ENCODE measurements around the gene PTPRT. TPM values are rescaled to one million over a fixed set of nuclear protein-coding genes. Genes with fewer than 3 reads are reported as not detected.

Gene PTPRT
- total and polyA plus RNA-seq, 4 donors: 0.14 to 2.8 (median 0.40) TPM

DNA sequence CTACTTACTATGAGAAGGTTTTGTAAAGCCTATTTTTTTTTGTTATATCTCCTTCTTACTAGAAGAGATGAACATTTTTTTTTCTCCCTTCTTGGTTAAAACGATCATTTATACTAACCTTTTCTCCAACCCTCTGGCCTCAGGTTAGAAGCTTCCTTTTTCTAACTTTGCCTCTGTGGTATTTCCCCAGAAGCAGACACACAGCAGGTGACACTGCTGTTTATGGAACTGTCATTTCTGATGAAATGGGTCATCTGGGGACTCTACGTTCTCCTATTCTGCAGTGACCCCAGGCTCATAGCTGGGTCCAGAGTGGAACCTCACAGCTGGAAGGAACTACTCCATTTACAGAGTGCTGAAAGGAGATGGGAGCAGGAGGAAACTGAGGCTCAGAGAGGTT lies 825.3 kb downstream of the PTPRT start:
- no peaks in the 10 kb centered on the region for H3K4me1 ChIP-seq (ENCODE audit: control insufficient read depth in 4 of 4, insufficient read depth in 4 of 4, low read length in 3 of 4)
- H3K9ac ChIP-seq (ENCODE audit: low read depth in 1 of 2, low read length in 2 of 2): no peak overlapping the region
- no peaks in the 10 kb centered on the region for H3K9me3 ChIP-seq (ENCODE audit: control insufficient read depth in 4 of 4, low read length in 3 of 4)
- WGBS: 62% methylated on average over 2 of the region's 2 CpGs
- H3K4me3 ChIP-seq (ENCODE audit: low read depth in 1 of 3, low read length in 3 of 3): no peak overlapping the region
- TF ChIP-seq, protein P1, sequence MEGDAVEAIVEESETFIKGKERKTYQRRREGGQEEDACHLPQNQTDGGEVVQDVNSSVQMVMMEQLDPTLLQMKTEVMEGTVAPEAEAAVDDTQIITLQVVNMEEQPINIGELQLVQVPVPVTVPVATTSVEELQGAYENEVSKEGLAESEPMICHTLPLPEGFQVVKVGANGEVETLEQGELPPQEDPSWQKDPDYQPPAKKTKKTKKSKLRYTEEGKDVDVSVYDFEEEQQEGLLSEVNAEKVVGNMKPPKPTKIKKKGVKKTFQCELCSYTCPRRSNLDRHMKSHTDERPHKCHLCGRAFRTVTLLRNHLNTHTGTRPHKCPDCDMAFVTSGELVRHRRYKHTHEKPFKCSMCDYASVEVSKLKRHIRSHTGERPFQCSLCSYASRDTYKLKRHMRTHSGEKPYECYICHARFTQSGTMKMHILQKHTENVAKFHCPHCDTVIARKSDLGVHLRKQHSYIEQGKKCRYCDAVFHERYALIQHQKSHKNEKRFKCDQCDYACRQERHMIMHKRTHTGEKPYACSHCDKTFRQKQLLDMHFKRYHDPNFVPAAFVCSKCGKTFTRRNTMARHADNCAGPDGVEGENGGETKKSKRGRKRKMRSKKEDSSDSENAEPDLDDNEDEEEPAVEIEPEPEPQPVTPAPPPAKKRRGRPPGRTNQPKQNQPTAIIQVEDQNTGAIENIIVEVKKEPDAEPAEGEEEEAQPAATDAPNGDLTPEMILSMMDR (IDR thresholded peaks at IDR 0.05; ENCODE audit: low read depth, low read length, missing input control): no peak
- TF ChIP-seq, protein P2, sequence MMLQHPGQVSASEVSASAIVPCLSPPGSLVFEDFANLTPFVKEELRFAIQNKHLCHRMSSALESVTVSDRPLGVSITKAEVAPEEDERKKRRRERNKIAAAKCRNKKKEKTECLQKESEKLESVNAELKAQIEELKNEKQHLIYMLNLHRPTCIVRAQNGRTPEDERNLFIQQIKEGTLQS (IDR thresholded peaks at IDR 0.05): no peak
- TF ChIP-seq FOXA1 (IDR thresholded peaks at IDR 0.05): no peak
- TF ChIP-seq, protein P3, sequence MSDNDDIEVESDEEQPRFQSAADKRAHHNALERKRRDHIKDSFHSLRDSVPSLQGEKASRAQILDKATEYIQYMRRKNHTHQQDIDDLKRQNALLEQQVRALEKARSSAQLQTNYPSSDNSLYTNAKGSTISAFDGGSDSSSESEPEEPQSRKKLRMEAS (IDR thresholded peaks at IDR 0.05): no peak
- TF ChIP-seq NR2F2 (IDR thresholded peaks at IDR 0.05): no peak
- no peak for TF ChIP-seq FOXA2 (IDR thresholded peaks at IDR 0.05)
- no peak for TF ChIP-seq YY1 (IDR thresholded peaks at IDR 0.05)
- no peak for TF ChIP-seq HNF4A (conservative IDR thresholded peaks at IDR 0.05)
- TF ChIP-seq EGR1 (IDR thresholded peaks at IDR 0.05; ENCODE audit: low read depth in 2 of 2): no peak
- TF ChIP-seq JUND (IDR thresholded peaks at IDR 0.05): no peak
- no peak for TF ChIP-seq SP1 (IDR thresholded peaks at IDR 0.05)
- no peak for TF ChIP-seq HNF4G (IDR thresholded peaks at IDR 0.05)
- TF ChIP-seq RXRA (IDR thresholded peaks at IDR 0.05): no peak
- H3K27me3 ChIP-seq (ENCODE audit: control insufficient read depth in 4 of 4, insufficient read depth in 4 of 4, low read length in 3 of 4): peaks cover 0 to 5% (median 2%) of the 10 kb centered on the region in 4 donors
- no peak overlapping the region for H3K27ac ChIP-seq (ENCODE audit: low read depth in 1 of 2, low read length in 2 of 2)
- H3K36me3 ChIP-seq (ENCODE audit: control insufficient read depth in 4 of 4, insufficient read depth in 3 of 4, low read depth in 1 of 4, low read length in 3 of 4): no peaks in the 10 kb centered on the region
- DNase-seq (ENCODE audit: low spot score): no peak

DNA sequence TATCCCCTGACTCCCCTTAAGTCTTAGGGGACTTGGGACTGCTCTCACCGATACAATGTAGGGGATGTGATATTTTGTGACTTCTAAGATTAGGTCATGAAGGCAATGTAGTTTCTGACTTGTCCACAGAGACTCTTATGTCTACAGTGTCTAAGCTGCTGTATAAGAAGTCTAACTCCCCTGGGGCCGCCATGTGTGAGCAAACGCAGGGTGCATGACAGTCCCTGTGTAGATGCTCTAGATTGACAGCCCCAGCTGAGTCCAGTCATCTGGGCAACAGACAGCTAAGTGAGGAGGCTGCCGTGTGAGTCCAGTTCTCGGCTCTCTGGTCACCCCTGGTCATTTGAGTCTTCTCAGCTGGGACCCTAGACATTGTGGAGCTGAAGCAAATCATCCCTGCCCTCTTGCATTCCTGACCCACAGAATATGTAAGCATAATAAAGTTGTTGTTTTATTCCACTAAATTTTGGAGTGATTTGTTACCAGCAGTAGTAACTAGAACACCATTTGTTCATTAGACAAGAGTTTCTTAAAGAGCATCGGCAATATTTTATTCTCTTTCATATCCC lies 828.2 kb downstream of the PTPRT start:
- Histone ChIP-seq H3K27ac (ENCODE audit: low read depth in 1 of 2, low read length in 2 of 2) (no peak overlapping the region), H3K4me1 (ENCODE audit: control insufficient read depth in 4 of 4, insufficient read depth in 4 of 4, low read length in 3 of 4) (no peaks in the 10 kb centered on the region), H3K9ac (ENCODE audit: low read depth in 1 of 2, low read length in 2 of 2) (no peak overlapping the region), H3K9me3 (ENCODE audit: control insufficient read depth in 4 of 4, low read length in 3 of 4) (no peaks in the 10 kb centered on the region), H3K27me3 (ENCODE audit: control insufficient read depth in 4 of 4, insufficient read depth in 4 of 4, low read length in 3 of 4) (no peaks in the 10 kb centered on the region), H3K36me3 (ENCODE audit: control insufficient read depth in 4 of 4, insufficient read depth in 3 of 4, low read depth in 1 of 4, low read length in 3 of 4) (no peaks in the 10 kb centered on the region), H3K4me3 (ENCODE audit: low read depth in 1 of 3, low read length in 3 of 3) (no peak overlapping the region)
- TF ChIP-seq HNF4G (IDR thresholded peaks at IDR 0.05): no peak
- TF ChIP-seq GABPA (IDR thresholded peaks at IDR 0.05 in 1 of 2, conservative IDR thresholded peaks at IDR 0.05 in 1 of 2): no peak
- TF ChIP-seq, protein P2 (IDR thresholded peaks at IDR 0.05): no peak
- TF ChIP-seq, protein P3 (IDR thresholded peaks at IDR 0.05): no peak
- no peak for TF ChIP-seq TAF1 (conservative IDR thresholded peaks at IDR 0.05)
- TF ChIP-seq, protein P4, sequence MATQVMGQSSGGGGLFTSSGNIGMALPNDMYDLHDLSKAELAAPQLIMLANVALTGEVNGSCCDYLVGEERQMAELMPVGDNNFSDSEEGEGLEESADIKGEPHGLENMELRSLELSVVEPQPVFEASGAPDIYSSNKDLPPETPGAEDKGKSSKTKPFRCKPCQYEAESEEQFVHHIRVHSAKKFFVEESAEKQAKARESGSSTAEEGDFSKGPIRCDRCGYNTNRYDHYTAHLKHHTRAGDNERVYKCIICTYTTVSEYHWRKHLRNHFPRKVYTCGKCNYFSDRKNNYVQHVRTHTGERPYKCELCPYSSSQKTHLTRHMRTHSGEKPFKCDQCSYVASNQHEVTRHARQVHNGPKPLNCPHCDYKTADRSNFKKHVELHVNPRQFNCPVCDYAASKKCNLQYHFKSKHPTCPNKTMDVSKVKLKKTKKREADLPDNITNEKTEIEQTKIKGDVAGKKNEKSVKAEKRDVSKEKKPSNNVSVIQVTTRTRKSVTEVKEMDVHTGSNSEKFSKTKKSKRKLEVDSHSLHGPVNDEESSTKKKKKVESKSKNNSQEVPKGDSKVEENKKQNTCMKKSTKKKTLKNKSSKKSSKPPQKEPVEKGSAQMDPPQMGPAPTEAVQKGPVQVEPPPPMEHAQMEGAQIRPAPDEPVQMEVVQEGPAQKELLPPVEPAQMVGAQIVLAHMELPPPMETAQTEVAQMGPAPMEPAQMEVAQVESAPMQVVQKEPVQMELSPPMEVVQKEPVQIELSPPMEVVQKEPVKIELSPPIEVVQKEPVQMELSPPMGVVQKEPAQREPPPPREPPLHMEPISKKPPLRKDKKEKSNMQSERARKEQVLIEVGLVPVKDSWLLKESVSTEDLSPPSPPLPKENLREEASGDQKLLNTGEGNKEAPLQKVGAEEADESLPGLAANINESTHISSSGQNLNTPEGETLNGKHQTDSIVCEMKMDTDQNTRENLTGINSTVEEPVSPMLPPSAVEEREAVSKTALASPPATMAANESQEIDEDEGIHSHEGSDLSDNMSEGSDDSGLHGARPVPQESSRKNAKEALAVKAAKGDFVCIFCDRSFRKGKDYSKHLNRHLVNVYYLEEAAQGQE (IDR thresholded peaks at IDR 0.05): no peak
- no peak for TF ChIP-seq JUND (IDR thresholded peaks at IDR 0.05)
- TF ChIP-seq RXRA (IDR thresholded peaks at IDR 0.05): no peak
- no peak for TF ChIP-seq RAD21 (IDR thresholded peaks at IDR 0.05)
- no peak for TF ChIP-seq EGR1 (IDR thresholded peaks at IDR 0.05; ENCODE audit: low read depth in 2 of 2)
- TF ChIP-seq, protein P5, sequence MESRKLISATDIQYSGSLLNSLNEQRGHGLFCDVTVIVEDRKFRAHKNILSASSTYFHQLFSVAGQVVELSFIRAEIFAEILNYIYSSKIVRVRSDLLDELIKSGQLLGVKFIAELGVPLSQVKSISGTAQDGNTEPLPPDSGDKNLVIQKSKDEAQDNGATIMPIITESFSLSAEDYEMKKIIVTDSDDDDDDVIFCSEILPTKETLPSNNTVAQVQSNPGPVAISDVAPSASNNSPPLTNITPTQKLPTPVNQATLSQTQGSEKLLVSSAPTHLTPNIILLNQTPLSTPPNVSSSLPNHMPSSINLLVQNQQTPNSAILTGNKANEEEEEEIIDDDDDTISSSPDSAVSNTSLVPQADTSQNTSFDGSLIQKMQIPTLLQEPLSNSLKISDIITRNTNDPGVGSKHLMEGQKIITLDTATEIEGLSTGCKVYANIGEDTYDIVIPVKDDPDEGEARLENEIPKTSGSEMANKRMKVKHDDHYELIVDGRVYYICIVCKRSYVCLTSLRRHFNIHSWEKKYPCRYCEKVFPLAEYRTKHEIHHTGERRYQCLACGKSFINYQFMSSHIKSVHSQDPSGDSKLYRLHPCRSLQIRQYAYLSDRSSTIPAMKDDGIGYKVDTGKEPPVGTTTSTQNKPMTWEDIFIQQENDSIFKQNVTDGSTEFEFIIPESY (IDR thresholded peaks at IDR 0.05): no peak
- TF ChIP-seq YY1 (IDR thresholded peaks at IDR 0.05): no peak
- no peak for TF ChIP-seq FOXA1 (IDR thresholded peaks at IDR 0.05)
- TF ChIP-seq FOXA2 (IDR thresholded peaks at IDR 0.05): no peak
- TF ChIP-seq, protein P1 (IDR thresholded peaks at IDR 0.05; ENCODE audit: low read depth, low read length, missing input control): no peak
- no peak for TF ChIP-seq HNF4A (conservative IDR thresholded peaks at IDR 0.05)
- DNase-seq (ENCODE audit: low spot score): no peak
- WGBS: 74% methylated on average over 6 of the region's 6 CpGs

Data from liver (tissue), 9 donors.